HG02943 (cell line): ENCODE results near the gene SPSB2.
"Not testable (repeated sequence)": the region's sequence is repeated elsewhere in the genome, so short reads cannot be mapped to it uniquely, and the experiment has no call there.

Source experiments
- ATAC-seq: cut with Tn5 transposase; IDR thresholded peaks from one replicate; pipeline ENCODE4 v1.9.1; 2021; ENCODE audit warnings: mild to moderate bottlenecking, low read depth, moderate library complexity; ENCODE audit not compliant: unreplicated experiment

SPSB2 gene

GRCh38 chr12:6872073-6873048, 742 bp downstream of the SPSB2 start:
- peak; percentile 31 for ATAC-seq

GRCh38 chr12:6871052-6871957, 1.8 kb downstream of the SPSB2 start:
- no peak for ATAC-seq

- not testable (repeated sequence) for ATAC-seq
Measured at GRCh38 chr12:6870304-6870703, 2.8 kb downstream of the SPSB2 start.

GRCh38 chr12:6869049-6870021, 3.8 kb downstream of the SPSB2 start:
- no peak for ATAC-seq

- ATAC-seq: no peak
Measured at GRCh38 chr12:6868211-6869048, 4.7 kb downstream of the SPSB2 start.

- peak; percentile 50 for ATAC-seq
Measured at GRCh38 chr12:6867413-6868210, 5.5 kb downstream of the SPSB2 start, which contains the start of gene TPI1. TPI1 (plus strand) TSS chr12:6867531; CDS start chr12:6867567, 36 bp downstream.

- ATAC-seq: peak; percentile 20
Measured at GRCh38 chr12:6866920-6867412, 6.1 kb downstream of the SPSB2 start.

GRCh38 chr12:6866163-6866919, 6.8 kb downstream of the SPSB2 start:
- no peak for ATAC-seq

GRCh38 chr12:6865307-6865706, 7.8 kb downstream of the SPSB2 start:
- not testable (repeated sequence) for ATAC-seq

- no peak for ATAC-seq
Measured at GRCh38 chr12:6863586-6864321, 9.3 kb downstream of the SPSB2 start.

GRCh38 chr12:6863033-6863432, 10.1 kb downstream of the SPSB2 start:
- no peak for ATAC-seq

GRCh38 chr12:6861391-6861790, 11.7 kb downstream of the SPSB2 start:
- no peak for ATAC-seq

- no peak for ATAC-seq
Measured at GRCh38 chr12:6860942-6861341, 12.2 kb downstream of the SPSB2 start.

- no peak for ATAC-seq
Measured at GRCh38 chr12:6860116-6860515, 13.0 kb downstream of the SPSB2 start.

GRCh38 chr12:6858799-6859198, 14.3 kb downstream of the SPSB2 start:
- no peak for ATAC-seq

GRCh38 chr12:6855322-6855721, 17.8 kb downstream of the SPSB2 start:
- no peak for ATAC-seq

- no peak for ATAC-seq
Measured at GRCh38 chr12:6854036-6854435, 19.1 kb downstream of the SPSB2 start.
